NCI-H2227 (cell line): ENCODE data around the gene ITIH3.

ENCODE experiments used
- DNase-seq: peaks from one replicate; lab custom pipeline; 2025; ENCODE audit not compliant: unreplicated experiment; lab: John Stamatoyannopoulos, UW

The ITIH3 gene

GRCh38 chr3:52820736-52821135 is 26.1 kb downstream of the ITIH3 start:
- peak; percentile 10 for DNase-seq

GRCh38 chr3:52822363-52822762 is 27.8 kb downstream of the ITIH3 start:
- no peak for DNase-seq

- DNase-seq = no peak
Observed at GRCh38 chr3:52824037-52824436, 29.4 kb downstream of the ITIH3 start.

- DNase-seq = no peak
Observed at GRCh38 chr3:52827441-52827840, 32.8 kb downstream of the ITIH3 start.

GRCh38 chr3:52827866-52828376 is 33.3 kb downstream of the ITIH3 start:
- DNase-seq = no peak

- no peak for DNase-seq
Observed at GRCh38 chr3:52829482-52829881, 34.9 kb downstream of the ITIH3 start.

GRCh38 chr3:52829906-52830463 is 35.4 kb downstream of the ITIH3 start:
- no peak for DNase-seq

- no peak for DNase-seq
Observed at GRCh38 chr3:52830535-52831258, 36.1 kb downstream of the ITIH3 start, which contains the start of gene ITIH4. Gene ITIH4, minus strand, starts transcription at chr3:52830672. Its CDS starts 30 bp downstream, at chr3:52830642.

- no peak for DNase-seq
Observed at GRCh38 chr3:52831500-52832301, 37.1 kb downstream of the ITIH3 start.

- DNase-seq = no peak
Observed at GRCh38 chr3:52833202-52833601, 38.6 kb downstream of the ITIH3 start.

GRCh38 chr3:52834871-52835501 is 40.4 kb downstream of the ITIH3 start, which contains the start of gene MUSTN1:
Gene MUSTN1, minus strand, starts transcription at chr3:52835019. Its CDS starts 71 bp downstream, at chr3:52834948.
- peak; percentile 31 for DNase-seq

GRCh38 chr3:52835766-52836470 is 41.3 kb downstream of the ITIH3 start:
- no peak for DNase-seq

- no peak for DNase-seq
Observed at GRCh38 chr3:52836471-52836845, 41.9 kb downstream of the ITIH3 start.

GRCh38 chr3:52836986-52837385 is 42.4 kb downstream of the ITIH3 start:
- no peak for DNase-seq

- DNase-seq = no peak
Observed at GRCh38 chr3:52838561-52839267, 44.1 kb downstream of the ITIH3 start.

- DNase-seq = no peak
Observed at GRCh38 chr3:52839268-52839575, 44.6 kb downstream of the ITIH3 start.

- no peak for DNase-seq
Observed at GRCh38 chr3:52839892-52840545, 45.4 kb downstream of the ITIH3 start.

GRCh38 chr3:52841211-52841980 is 46.8 kb downstream of the ITIH3 start:
- DNase-seq = no peak

- DNase-seq = no peak
Observed at GRCh38 chr3:52841981-52842340, 47.4 kb downstream of the ITIH3 start.
